Measurements from ENCODE around the gene PDAP1. TPM values are rescaled to one million over a fixed set of nuclear protein-coding genes. Genes with fewer than 3 reads are reported as not detected.

The PDAP1 gene
- total and polyA plus RNA-seq, 2 experiments from 2014 or later: 93.1 to 134 TPM

DNA sequence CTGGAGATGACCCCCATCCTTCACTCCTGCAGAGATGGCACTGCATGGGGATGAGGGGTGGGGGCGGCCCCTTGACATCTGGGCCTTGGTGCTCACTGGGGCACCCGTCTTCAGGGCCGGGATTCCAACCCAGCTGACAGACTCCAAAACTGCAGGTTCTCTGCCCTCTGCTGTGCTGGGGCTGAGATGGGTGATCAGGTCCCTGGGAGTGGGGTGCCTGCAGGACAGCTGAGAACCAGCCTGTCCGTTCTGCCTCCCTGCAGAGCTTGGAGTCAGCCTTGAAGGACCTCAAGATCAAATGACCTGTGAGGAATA lies 14.3 kb downstream of the PDAP1 start:
- peaks cover 35% of the 10 kb centered on the region for H3F3A ChIP-seq (replicated peaks; ENCODE audit: low read depth)
- H3K27me3 Mint-ChIP-seq (ENCODE audit: insufficient read depth, low read depth, poor library complexity): peaks cover 34% of the 10 kb centered on the region
- H3K4me3 ChIP-seq: no peak overlapping the region; the same call in 1 of the 2 replicates
- H3K4me2 ChIP-seq: peak overlapping the region; percentile 85
- no peaks in the 10 kb centered on the region for H3K79me2 ChIP-seq (replicated peaks; ENCODE audit: insufficient read depth)
- peak overlapping the region; percentile 80; the same call in 1 of the 2 replicates for H3K27ac Mint-ChIP-seq
- H3K4me1 ChIP-seq (ENCODE audit: insufficient read depth): peaks cover 5% of the 10 kb centered on the region; the same call in 1 of the 2 replicates
- peaks cover 16% of the 10 kb centered on the region for H3K4me1 Mint-ChIP-seq
- peaks cover 29% of the 10 kb centered on the region for H4K20me1 ChIP-seq (replicated peaks; ENCODE audit: insufficient read depth)
- ATAC-seq (no peak), DNase-seq (ENCODE audit: low spot score) (no peak)
- no peak for TF ChIP-seq CREB1 (CRISPR knock-in tag; IDR thresholded peaks at IDR 0.05; ENCODE audit: low read depth)
- no peak for TF ChIP-seq JUNB (IDR thresholded peaks at IDR 0.05; ENCODE audit: unreplicated experiment)
- TF ChIP-seq, protein P1, sequence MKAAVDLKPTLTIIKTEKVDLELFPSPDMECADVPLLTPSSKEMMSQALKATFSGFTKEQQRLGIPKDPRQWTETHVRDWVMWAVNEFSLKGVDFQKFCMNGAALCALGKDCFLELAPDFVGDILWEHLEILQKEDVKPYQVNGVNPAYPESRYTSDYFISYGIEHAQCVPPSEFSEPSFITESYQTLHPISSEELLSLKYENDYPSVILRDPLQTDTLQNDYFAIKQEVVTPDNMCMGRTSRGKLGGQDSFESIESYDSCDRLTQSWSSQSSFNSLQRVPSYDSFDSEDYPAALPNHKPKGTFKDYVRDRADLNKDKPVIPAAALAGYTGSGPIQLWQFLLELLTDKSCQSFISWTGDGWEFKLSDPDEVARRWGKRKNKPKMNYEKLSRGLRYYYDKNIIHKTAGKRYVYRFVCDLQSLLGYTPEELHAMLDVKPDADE (IDR thresholded peaks at IDR 0.05): no peak
- TF ChIP-seq, protein P2, sequence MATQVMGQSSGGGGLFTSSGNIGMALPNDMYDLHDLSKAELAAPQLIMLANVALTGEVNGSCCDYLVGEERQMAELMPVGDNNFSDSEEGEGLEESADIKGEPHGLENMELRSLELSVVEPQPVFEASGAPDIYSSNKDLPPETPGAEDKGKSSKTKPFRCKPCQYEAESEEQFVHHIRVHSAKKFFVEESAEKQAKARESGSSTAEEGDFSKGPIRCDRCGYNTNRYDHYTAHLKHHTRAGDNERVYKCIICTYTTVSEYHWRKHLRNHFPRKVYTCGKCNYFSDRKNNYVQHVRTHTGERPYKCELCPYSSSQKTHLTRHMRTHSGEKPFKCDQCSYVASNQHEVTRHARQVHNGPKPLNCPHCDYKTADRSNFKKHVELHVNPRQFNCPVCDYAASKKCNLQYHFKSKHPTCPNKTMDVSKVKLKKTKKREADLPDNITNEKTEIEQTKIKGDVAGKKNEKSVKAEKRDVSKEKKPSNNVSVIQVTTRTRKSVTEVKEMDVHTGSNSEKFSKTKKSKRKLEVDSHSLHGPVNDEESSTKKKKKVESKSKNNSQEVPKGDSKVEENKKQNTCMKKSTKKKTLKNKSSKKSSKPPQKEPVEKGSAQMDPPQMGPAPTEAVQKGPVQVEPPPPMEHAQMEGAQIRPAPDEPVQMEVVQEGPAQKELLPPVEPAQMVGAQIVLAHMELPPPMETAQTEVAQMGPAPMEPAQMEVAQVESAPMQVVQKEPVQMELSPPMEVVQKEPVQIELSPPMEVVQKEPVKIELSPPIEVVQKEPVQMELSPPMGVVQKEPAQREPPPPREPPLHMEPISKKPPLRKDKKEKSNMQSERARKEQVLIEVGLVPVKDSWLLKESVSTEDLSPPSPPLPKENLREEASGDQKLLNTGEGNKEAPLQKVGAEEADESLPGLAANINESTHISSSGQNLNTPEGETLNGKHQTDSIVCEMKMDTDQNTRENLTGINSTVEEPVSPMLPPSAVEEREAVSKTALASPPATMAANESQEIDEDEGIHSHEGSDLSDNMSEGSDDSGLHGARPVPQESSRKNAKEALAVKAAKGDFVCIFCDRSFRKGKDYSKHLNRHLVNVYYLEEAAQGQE (IDR thresholded peaks at IDR 0.05; ENCODE audit: unreplicated experiment): no peak
- H3K9me3 Mint-ChIP-seq: no peaks in the 10 kb centered on the region
- no peak overlapping the region for H2AFZ ChIP-seq
- peaks cover 51% of the 10 kb centered on the region for H3K36me3 Mint-ChIP-seq (ENCODE audit: low read depth)
- peaks cover 12% of the 10 kb centered on the region; the same call in 1 of the 2 replicates for H3K36me3 ChIP-seq (ENCODE audit: insufficient read depth)
- H3K9me2 ChIP-seq (ENCODE audit: insufficient read depth): no peaks in the 10 kb centered on the region
- H3K27ac ChIP-seq (ENCODE audit: low read depth): no peak overlapping the region
- H3K27me3 ChIP-seq (ENCODE audit: insufficient read depth): no peaks in the 10 kb centered on the region
- H3K4me3 Mint-ChIP-seq: peak overlapping the region; percentile 91

DNA sequence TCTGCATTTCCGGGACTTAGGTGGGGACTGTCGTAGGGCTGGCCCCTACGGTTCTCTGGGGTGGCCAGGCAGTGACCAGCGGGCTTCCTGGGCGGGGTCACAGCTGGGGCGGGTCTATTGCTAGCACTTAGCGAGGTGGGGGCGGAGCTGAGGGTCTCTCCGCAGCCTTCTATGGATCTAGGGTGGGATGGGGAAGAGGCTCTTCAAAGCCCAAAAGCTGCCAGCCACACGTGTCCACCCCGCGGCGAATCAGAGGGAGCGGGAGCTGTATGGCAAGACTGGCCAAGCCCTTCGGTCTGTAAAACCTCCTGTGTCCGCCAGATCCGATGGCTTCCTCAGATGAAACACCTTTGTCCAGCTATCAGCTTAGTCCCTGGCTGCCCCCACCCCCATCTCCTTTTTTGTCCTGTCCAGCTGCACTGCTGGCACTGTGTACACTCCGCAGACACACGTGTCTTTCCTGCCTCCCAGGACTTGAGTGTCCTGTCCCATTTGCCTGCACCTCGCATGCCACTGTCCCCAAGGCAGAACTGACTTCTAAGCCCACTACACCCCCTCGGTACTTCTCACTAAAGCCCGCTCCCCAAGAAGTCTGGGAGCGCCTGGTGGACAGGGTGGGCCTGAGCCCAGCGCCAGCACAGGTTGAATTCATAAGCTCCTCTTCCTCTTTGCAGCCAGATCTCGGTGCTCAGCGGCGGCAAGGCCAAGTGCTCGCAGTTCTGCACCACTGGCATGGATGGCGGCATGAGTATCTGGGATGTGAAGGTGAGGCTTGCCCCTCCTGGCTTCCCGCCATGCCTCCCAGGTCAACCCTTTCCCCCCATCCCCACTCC lies 14.8 kb downstream of the PDAP1 start:
- H3K4me3 ChIP-seq: peak overlapping the region; percentile 65
- H3K79me2 ChIP-seq (replicated peaks; ENCODE audit: insufficient read depth): no peaks in the 10 kb centered on the region
- no peaks in the 10 kb centered on the region for H3K9me2 ChIP-seq (ENCODE audit: insufficient read depth)
- peaks cover 46% of the 10 kb centered on the region for H3K36me3 Mint-ChIP-seq (ENCODE audit: low read depth)
- ATAC-seq (peak; percentile 80), DNase-seq (ENCODE audit: low spot score) (peak; percentile 94)
- no peaks in the 10 kb centered on the region for H3K9me3 Mint-ChIP-seq
- H4K20me1 ChIP-seq (replicated peaks; ENCODE audit: insufficient read depth): peaks cover 23% of the 10 kb centered on the region
- H3K27me3 Mint-ChIP-seq (ENCODE audit: insufficient read depth, low read depth, poor library complexity): peaks cover 29% of the 10 kb centered on the region
- peaks cover 35% of the 10 kb centered on the region for H3F3A ChIP-seq (replicated peaks; ENCODE audit: low read depth)
- H3K4me2 ChIP-seq: peak overlapping the region; percentile 85
- H3K4me3 Mint-ChIP-seq: peak overlapping the region; percentile 91
- H3K36me3 ChIP-seq (ENCODE audit: insufficient read depth): peaks cover 8% of the 10 kb centered on the region; the same call in 1 of the 2 replicates
- no peaks in the 10 kb centered on the region for H3K27me3 ChIP-seq (ENCODE audit: insufficient read depth)
- peaks cover 5% of the 10 kb centered on the region; the same call in 1 of the 2 replicates for H3K4me1 ChIP-seq (ENCODE audit: insufficient read depth)
- TF ChIP-seq, protein P1 (IDR thresholded peaks at IDR 0.05): no peak
- peak; percentile 41; the same call in 1 of the 2 replicates for TF ChIP-seq POLR2AphosphoS5 (IDR thresholded peaks at IDR 0.05; ENCODE audit: low read depth)
- peaks cover 16% of the 10 kb centered on the region for H3K4me1 Mint-ChIP-seq
- 0 out of 2 replicates have a peak overlapping the region, but pooled peaks have one; percentile 75 for H2AFZ ChIP-seq
- peak overlapping the region; percentile 90 for H3K27ac ChIP-seq (ENCODE audit: low read depth)
- peak overlapping the region; percentile 97 for H3K27ac Mint-ChIP-seq
